Adrenal gland (tissue), 12 donors: ENCODE measurements around the gene ATP6V1G1. TPM values are rescaled to one million over a fixed set of nuclear protein-coding genes. Genes with fewer than 3 reads are reported as not detected.
"Not testable (repeated sequence)": the region's sequence is repeated elsewhere in the genome, so short reads cannot be mapped to it uniquely, and the experiment has no call there.

ENCODE experiments used
- DNase-seq, 7 donors: peaks; one replicate each; pipeline ENCODE4 v3.0.0-alpha.2; 2019 to 2020
- H3K27ac ChIP-seq, 5 donors: fragments of 200-600 bp; sonication (generic) in 4 of 5; 1 replicate in 3 of 5; 2 replicates in 2 of 5; pipeline versions ENCODE4 v1.5.1 to v1.8.0; 2016 to 2020; ENCODE audit warnings: mild to moderate bottlenecking in 1 of 5
- H3K27me3 ChIP-seq: fragments of 200-600 bp; 2 replicates; pipeline ENCODE4 v1.8.0; 2021
- H3K36me3 ChIP-seq, 2 donors: fragments of 200-600 bp; replicated peaks in 1 of 2; 1 replicate in 1 of 2; 2 replicates in 1 of 2; pipeline versions ENCODE4 v1.5.1 to v1.8.0; 2018 to 2022
- H3K4me1 ChIP-seq, 2 donors: fragments of 200-600 bp; replicated peaks in 1 of 2; 1 replicate in 1 of 2; 2 replicates in 1 of 2; pipeline versions ENCODE4 v1.5.1 to v1.8.0; 2018 to 2021
- H3K4me3 ChIP-seq, 4 donors: fragments of 200-600 bp; sonication (generic) in 3 of 4; one replicate each; pipeline ENCODE4 v1.5.1; 2016 to 2018
- H3K9me3 ChIP-seq, 3 donors: fragments of 200-600 bp; sonication (generic) in 1 of 3; replicated peaks in 1 of 3; 1 replicate in 2 of 3; 2 replicates in 1 of 3; pipeline versions ENCODE4 v1.5.1 to v1.8.0; 2016 to 2021
- CTCF ChIP-seq, 6 experiments: fragments of 450-650 bp in 4 of 6; fragments of 200-600 bp in 2 of 6; sonication (generic) in 1 of 6; IDR thresholded peaks; 1 replicate in 5 of 6; 2 replicates in 1 of 6; pipeline versions ENCODE4 v1.5.1 to v1.8.0; 2016 to 2021; ENCODE audit warnings: antibody characterized with exemption in 6 of 6, mild to moderate bottlenecking in 2 of 6, moderate library complexity in 1 of 6
- POLR2A ChIP-seq, 2 donors: fragments of 450-650 bp; IDR thresholded peaks; one replicate each; pipeline ENCODE4 v1.6.1; 2017; ENCODE audit warnings: antibody characterized with exemption in 2 of 2, mild to moderate bottlenecking in 2 of 2, moderate library complexity in 1 of 2
- WGBS, 4 donors: extraction: QIAGEN DNeasy Blood & Tissue Kit in 2 of 4; methylation state at CpG; one replicate each; pipeline versions ENCODE4 v1.1.5 to v1.1.7; 2013 to 2017; 5-methylcytosine and 5-hydroxymethylcytosine counted together
- intact Hi-C, 2 donors: fragments of 100-400 bp; cut with DNase I; formaldehyde crosslinking; loops; one replicate each; pipeline versions ENCODE4 v1.14.1 to v1.15.0; 2022 to 2023
- polyA plus RNA-seq, 3 donors: library from polyadenylated mRNA; stranded (reverse); fragments of 200-250 nt in 2 of 3; fragments of 350-450 nt in 1 of 3; fragmentation: Illumina TruSeq in 1 of 3; extraction: RNeasy Lipid Tissue Mini Kit (QIAGEN cat#74804) in 1 of 3; gene quantifications; one replicate each; pipeline ENCODE4 v1.2.3, GENCODE V29; 2013 to 2014
- total RNA-seq, 9 donors: library from RNA; depleted of rRNA in 4 of 9; stranded (reverse); fragments of >200 nt in 4 of 9; fragments of 120-200 nt in 1 of 9; fragmentation: NEBNext Ultra II Directional in 1 of 9; extraction: Animal tissue kit (Norgen Biotek cat#: 25700) in 1 of 9; gene quantifications; one replicate each; pipeline versions ENCODE4 v1.1.0 to v1.2.4, GENCODE V29; 2013 to 2023
- donor health status: healthy with polysubstance abuse.
- donor health status: Bipolar disorder and iron deficiency.
- donor health status: DM: yes; HTN: yes; CAD: no.
- donor health status: DM: no; HTN: no; CAD: no.
- donor health status: DM: no; HTN: no; CAD: no.
- donor health status: DM: yes; HTN: yes; CAD: no.

The ATP6V1G1 gene
- total and polyA plus RNA-seq, 12 donors, result 109 to 375 (median 182) TPM

GRCh38 chr9:114591849-114592248, 4.3 kb downstream of the ATP6V1G1 start:
- intact Hi-C loops, result loop anchor here in 1 of 2 donors (10.0 kb wide), 2 partner anchors 63 to 87 kb away; partner anchors contain the start of genes TEX53 and WHRN
- H3K4me1 ChIP-seq, result peaks cover 33 to 45% of the 10 kb centered on the region in 2 donors
- H3K27ac ChIP-seq, result peak overlapping the region; percentile 0 to 95 (median 45)
- H3K4me3 ChIP-seq, result peak overlapping the region in 1 of 4 donors; percentile 3
- DNase-seq, result no peak
- peaks cover 0 to 44% of the 10 kb centered on the region in 2 donors for H3K36me3 ChIP-seq
- WGBS, 4 donors, result 36 to 51% (median 42%) methylated on average over 1 of the region's 1 CpG
- no peaks in the 10 kb centered on the region for H3K27me3 ChIP-seq
- no peaks in the 10 kb centered on the region for H3K9me3 ChIP-seq
- no peak for TF ChIP-seq POLR2A (IDR thresholded peaks at IDR 0.05)
- no peak for TF ChIP-seq CTCF (IDR thresholded peaks at IDR 0.05)

GRCh38 chr9:114592356-114592755, 4.8 kb downstream of the ATP6V1G1 start:
- peak in 5 of 6 experiments; percentile 22 to 51 (median 34) for TF ChIP-seq CTCF (IDR thresholded peaks at IDR 0.05)
- TF ChIP-seq POLR2A (IDR thresholded peaks at IDR 0.05), result no peak
- H3K9me3 ChIP-seq, result no peaks in the 10 kb centered on the region
- H3K27me3 ChIP-seq, result no peaks in the 10 kb centered on the region
- WGBS, 4 donors, result 12 to 30% (median 17%) methylated on average over 6 of the region's 6 CpGs
- peaks cover 33 to 45% of the 10 kb centered on the region in 2 donors for H3K4me1 ChIP-seq
- no peak overlapping the region for H3K4me3 ChIP-seq
- H3K27ac ChIP-seq, result peak overlapping the region in 3 of 5 donors; percentile 0 to 95 (median 45)
- DNase-seq, result peak in 4 of 7 donors; percentile 27 to 45 (median 36)
- peaks cover 0 to 47% of the 10 kb centered on the region in 2 donors for H3K36me3 ChIP-seq
- intact Hi-C loops, result loop anchor here in 1 of 2 donors (10.0 kb wide), 2 partner anchors 62 to 88 kb away; partner anchors contain the start of genes TEX53 and WHRN

- H3K36me3 ChIP-seq, result peaks cover 0 to 64% of the 10 kb centered on the region in 2 donors
- no peak overlapping the region for H3K27ac ChIP-seq
- 95 to 98% (median 97%) methylated on average over 17 of the region's 17 CpGs for WGBS, 4 donors
- no peaks in the 10 kb centered on the region for H3K9me3 ChIP-seq
- intact Hi-C loops, result loop anchor here in 1 of 2 donors (10.0 kb wide), 2 partner anchors 61 to 89 kb away; partner anchors contain the start of genes TEX53 and WHRN
- no peak for DNase-seq
- no peaks in the 10 kb centered on the region for H3K27me3 ChIP-seq
- H3K4me1 ChIP-seq, result peaks cover 28 to 42% of the 10 kb centered on the region in 2 donors
- H3K4me3 ChIP-seq, result no peak overlapping the region
- TF ChIP-seq CTCF (IDR thresholded peaks at IDR 0.05) (no peak), POLR2A (IDR thresholded peaks at IDR 0.05) (no peak)
Observed at GRCh38 chr9:114594136-114594535, 6.6 kb downstream of the ATP6V1G1 start.

GRCh38 chr9:114600502-114601248, 13.1 kb downstream of the ATP6V1G1 start:
- DNase-seq, H3K27ac ChIP-seq, H3K4me3 ChIP-seq, H3K9me3 ChIP-seq, H3K4me1 ChIP-seq, H3K27me3 ChIP-seq, intact Hi-C loops: not testable (repeated sequence)
- peaks cover 0 to 45% of the 10 kb centered on the region in 2 donors for H3K36me3 ChIP-seq
- 95 to 98% (median 97%) methylated on average over 7 to 9 of the region's 9 CpGs for WGBS, 4 donors

- H3K9me3 ChIP-seq, DNase-seq, H3K27ac ChIP-seq, H3K4me3 ChIP-seq, H3K27me3 ChIP-seq, intact Hi-C loops: not testable (repeated sequence)
- Histone ChIP-seq H3K4me1 (peaks cover 8 to 12% of the 10 kb centered on the region in 2 donors), H3K36me3 (peaks cover 0 to 34% of the 10 kb centered on the region in 2 donors)
- 92 to 96% (median 94%) methylated on average over 2 of the region's 2 CpGs for WGBS, 4 donors
Observed at GRCh38 chr9:114601787-114602186, 14.2 kb downstream of the ATP6V1G1 start.
